Skeletal muscle satellite cell (primary cell): ENCODE results near the gene HENMT1.

Experiments used
- H3K27me3 ChIP-seq: 2 replicates; pipeline ENCODE4 v1.7.0; 2013; ENCODE audit warnings: low read length; ENCODE audit not compliant: control insufficient read depth, insufficient read depth
- H3K36me3 ChIP-seq: 2 replicates; pipeline ENCODE4 v1.7.0; 2013; ENCODE audit warnings: mild to moderate bottlenecking, control low read depth, low read length; ENCODE audit not compliant: insufficient read depth
- H3K4me1 ChIP-seq: 2 replicates; pipeline ENCODE4 v1.7.0; 2013; ENCODE audit warnings: low read length; ENCODE audit not compliant: control insufficient read depth, insufficient read depth
- H3K4me2 ChIP-seq: 2 replicates; pipeline ENCODE4 v1.7.0; 2013; ENCODE audit warnings: mild to moderate bottlenecking, low read length
- H3K4me3 ChIP-seq: 2 replicates; pipeline ENCODE4 v1.7.0; 2013; ENCODE audit warnings: low read length
- H3K9ac ChIP-seq: 2 replicates; pipeline ENCODE4 v1.7.0; 2013; ENCODE audit warnings: mild to moderate bottlenecking, low read depth, low read length, moderate library complexity
- H3K9me3 ChIP-seq: replicated peaks from 2 replicates; pipeline ENCODE4 v1.7.0; 2013; ENCODE audit warnings: mild to moderate bottlenecking, control low read depth, low read length

HENMT1 gene

GRCh38 chr1:108617008-108617723 is 43.7 kb downstream of the HENMT1 start:
- Histone ChIP-seq H3K9ac (no peak overlapping the region), H3K9me3 (no peaks in the 10 kb centered on the region), H3K4me3 (no peak overlapping the region), H3K36me3 (no peaks in the 10 kb centered on the region), H3K4me1 (no peaks in the 10 kb centered on the region), H3K4me2 (no peak overlapping the region), H3K27me3 (no peaks in the 10 kb centered on the region)

- Histone ChIP-seq H3K9ac (no peak overlapping the region), H3K27me3 (no peaks in the 10 kb centered on the region)
Measured at GRCh38 chr1:108615544-108615943, 45.3 kb downstream of the HENMT1 start.

DNA sequence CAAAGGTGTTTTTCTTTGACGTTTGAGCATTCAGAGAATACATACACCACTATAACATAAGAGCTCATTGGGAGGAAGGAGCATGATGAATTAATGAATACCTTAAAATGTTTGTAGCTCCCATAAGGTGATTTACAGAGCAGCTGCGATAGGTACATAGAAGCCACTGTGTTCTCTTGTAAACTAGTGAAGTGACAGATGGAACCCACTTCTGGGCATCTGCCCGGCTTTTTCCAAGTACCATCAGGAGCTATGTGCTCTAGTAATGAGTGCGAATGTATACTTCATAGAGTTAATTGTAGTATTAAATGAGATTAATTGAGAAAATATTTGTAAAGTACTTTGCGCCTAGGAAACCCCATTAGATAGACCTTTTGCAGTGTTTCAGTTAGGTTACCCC is 48.4 kb downstream of the HENMT1 start:
- no peaks in the 10 kb centered on the region for H3K9me3 ChIP-seq
- no peak overlapping the region for H3K4me3 ChIP-seq
- H3K9ac ChIP-seq = no peak overlapping the region
- H3K4me1 ChIP-seq = no peaks in the 10 kb centered on the region
- no peaks in the 10 kb centered on the region for H3K27me3 ChIP-seq
- no peaks in the 10 kb centered on the region for H3K36me3 ChIP-seq
- H3K4me2 ChIP-seq = no peak overlapping the region

More at GRCh38 chr1:108615544-108615943, 45.3 kb downstream of the HENMT1 start:
- Histone ChIP-seq H3K9me3 (no peaks in the 10 kb centered on the region), H3K4me3 (no peak overlapping the region), H3K36me3 (no peaks in the 10 kb centered on the region), H3K4me1 (no peaks in the 10 kb centered on the region), H3K4me2 (no peak overlapping the region)

GRCh38 chr1:108611984-108612383 is 48.9 kb downstream of the HENMT1 start:
- Histone ChIP-seq H3K9me3 (no peaks in the 10 kb centered on the region), H3K4me3 (no peak overlapping the region)

GRCh38 chr1:108610073-108610472 is 50.8 kb downstream of the HENMT1 start:
- no peaks in the 10 kb centered on the region for H3K9me3 ChIP-seq
- no peak overlapping the region for H3K9ac ChIP-seq
- H3K4me3 ChIP-seq = no peak overlapping the region
- H3K4me2 ChIP-seq = no peak overlapping the region
- no peaks in the 10 kb centered on the region for H3K4me1 ChIP-seq
- no peaks in the 10 kb centered on the region for H3K27me3 ChIP-seq
- H3K36me3 ChIP-seq = no peaks in the 10 kb centered on the region

More at GRCh38 chr1:108611984-108612383, 48.9 kb downstream of the HENMT1 start:
- Histone ChIP-seq H3K36me3 (no peaks in the 10 kb centered on the region), H3K4me1 (no peaks in the 10 kb centered on the region), H3K27me3 (no peaks in the 10 kb centered on the region), H3K4me2 (no peak overlapping the region), H3K9ac (no peak overlapping the region)

DNA sequence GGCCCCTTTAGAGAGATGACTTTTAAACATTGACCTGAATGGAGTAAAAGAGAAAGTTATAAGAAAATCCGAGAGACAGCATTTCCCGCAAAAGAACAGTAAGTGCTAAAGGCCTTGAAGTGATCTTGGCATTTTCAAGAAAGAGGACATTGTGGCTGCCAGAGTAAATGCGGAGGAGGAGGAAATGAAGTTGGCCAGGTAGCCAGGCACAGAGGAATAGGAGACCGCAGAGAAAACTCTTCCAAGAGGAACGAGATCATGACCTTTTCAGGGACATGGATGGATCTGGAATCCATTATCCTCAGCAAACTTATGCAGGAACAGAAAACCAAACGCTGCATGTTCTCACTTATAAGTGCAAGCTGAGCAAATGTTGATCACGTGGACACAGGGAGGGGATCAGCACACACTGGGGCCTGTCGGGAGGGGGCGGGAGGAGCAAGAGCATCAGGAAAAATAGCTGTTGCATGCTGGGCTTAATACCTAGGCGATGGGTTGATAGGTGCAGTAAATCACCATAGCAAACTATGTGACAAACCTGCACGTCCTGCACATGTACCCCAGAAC is 51.3 kb downstream of the HENMT1 start:
- no peaks in the 10 kb centered on the region for H3K9me3 ChIP-seq
- H3K4me2 ChIP-seq = no peak overlapping the region
- H3K9ac ChIP-seq = no peak overlapping the region
- H3K4me1 ChIP-seq = no peaks in the 10 kb centered on the region
- no peaks in the 10 kb centered on the region for H3K36me3 ChIP-seq
- H3K4me3 ChIP-seq = no peak overlapping the region
- H3K27me3 ChIP-seq = no peaks in the 10 kb centered on the region

DNA sequence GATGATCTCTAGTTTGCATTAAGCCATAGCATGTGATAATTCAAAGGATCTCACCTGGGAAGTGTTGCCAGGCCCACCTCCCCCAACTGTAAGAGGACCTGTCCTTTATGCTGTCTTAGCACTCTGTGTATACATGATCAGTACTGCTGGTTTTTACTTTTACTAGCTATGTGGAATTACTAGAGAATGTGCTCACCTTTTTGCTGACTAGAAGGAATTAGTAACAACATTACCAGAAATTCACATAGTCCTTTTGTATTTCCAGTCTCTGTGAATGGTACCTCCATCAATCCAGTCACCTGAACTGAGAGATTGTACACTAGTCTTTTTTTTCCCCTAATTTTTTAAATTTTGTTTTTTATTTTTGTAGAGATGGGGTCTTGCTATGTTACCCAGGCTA is 54.4 kb downstream of the HENMT1 start:
- no peak overlapping the region for H3K4me3 ChIP-seq
- H3K4me2 ChIP-seq = no peak overlapping the region
- H3K9me3 ChIP-seq = no peaks in the 10 kb centered on the region
- no peak overlapping the region for H3K9ac ChIP-seq
- no peaks in the 10 kb centered on the region for H3K36me3 ChIP-seq
- H3K4me1 ChIP-seq = no peaks in the 10 kb centered on the region
- H3K27me3 ChIP-seq = no peaks in the 10 kb centered on the region

DNA sequence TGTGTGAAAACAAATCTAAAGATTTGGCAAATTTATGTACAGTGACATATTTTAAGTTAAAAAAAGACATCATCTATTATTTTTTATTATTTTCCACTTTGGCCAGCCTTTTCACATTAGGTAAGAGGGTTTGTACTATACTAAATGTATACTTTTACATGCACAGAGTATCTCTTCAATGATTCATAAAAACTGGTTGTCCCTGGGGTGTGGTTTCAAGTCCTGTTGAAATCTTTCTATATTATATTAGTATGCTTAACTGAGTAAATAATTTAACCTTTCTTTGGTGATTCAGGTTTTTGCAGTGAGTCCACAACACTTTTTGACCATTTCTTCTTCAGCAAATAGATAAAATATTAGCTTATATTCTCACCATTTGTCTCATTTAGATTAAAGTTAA is 55.3 kb downstream of the HENMT1 start:
- no peaks in the 10 kb centered on the region for H3K4me1 ChIP-seq
- no peaks in the 10 kb centered on the region for H3K9me3 ChIP-seq
- no peaks in the 10 kb centered on the region for H3K27me3 ChIP-seq
- H3K36me3 ChIP-seq = no peaks in the 10 kb centered on the region
- no peak overlapping the region for H3K9ac ChIP-seq
- no peak overlapping the region for H3K4me3 ChIP-seq
- H3K4me2 ChIP-seq = no peak overlapping the region

DNA sequence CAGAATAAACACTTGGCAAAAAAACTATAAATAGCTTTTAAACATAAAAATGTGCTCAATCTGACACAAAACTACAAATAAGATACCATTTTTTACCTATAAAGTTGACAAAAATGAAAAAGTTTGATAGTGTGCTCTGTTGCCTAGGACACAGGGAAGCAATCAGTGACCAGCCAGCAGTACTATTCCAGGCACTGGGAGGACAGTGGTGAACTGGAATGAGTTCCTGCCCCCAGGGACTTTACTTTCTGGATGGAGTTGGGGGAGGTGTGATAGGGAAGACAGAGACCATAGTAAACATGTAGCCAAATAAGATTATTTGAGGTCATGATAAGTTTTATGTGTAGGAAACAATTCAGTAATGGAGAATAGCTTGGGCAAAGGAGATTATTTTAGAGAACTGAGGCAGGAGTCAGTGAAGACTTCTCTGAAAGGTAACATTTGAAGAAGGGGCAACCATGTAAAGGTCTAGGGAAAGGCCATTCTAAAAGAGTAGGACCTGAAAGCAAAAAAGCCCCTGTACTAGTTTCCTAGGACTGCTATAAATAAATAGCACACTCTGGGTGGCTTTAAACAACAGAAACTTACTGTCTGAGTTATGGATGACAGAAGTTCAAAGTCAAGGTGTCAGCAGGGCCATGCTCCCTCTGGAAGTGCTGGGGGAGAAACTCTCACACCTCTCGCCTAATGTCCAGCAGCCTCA is 59.0 kb downstream of the HENMT1 start:
- no peak overlapping the region for H3K4me3 ChIP-seq
- H3K9ac ChIP-seq = no peak overlapping the region
- no peaks in the 10 kb centered on the region for H3K9me3 ChIP-seq
- H3K27me3 ChIP-seq = no peaks in the 10 kb centered on the region
- H3K36me3 ChIP-seq = no peaks in the 10 kb centered on the region
- H3K4me1 ChIP-seq = no peaks in the 10 kb centered on the region
- H3K4me2 ChIP-seq = no peak overlapping the region

DNA sequence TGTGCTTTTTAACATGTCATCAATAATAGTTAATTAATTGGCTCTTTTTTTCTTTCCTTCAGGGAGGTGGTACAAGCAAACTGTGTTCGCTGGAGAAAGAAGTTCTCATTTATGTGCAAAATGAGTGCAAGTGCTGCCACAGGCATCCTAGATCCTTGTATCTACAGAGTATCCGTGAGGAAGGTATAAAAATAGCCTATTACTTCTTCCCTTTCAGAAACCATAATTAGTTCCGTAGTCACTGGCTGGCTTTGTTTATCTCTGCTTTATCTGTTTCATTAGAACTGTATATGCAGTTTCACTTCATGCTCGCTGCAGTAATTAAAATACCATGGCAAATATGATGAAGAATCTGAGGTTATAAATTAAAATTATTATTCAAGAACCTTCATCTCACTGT is 60.4 kb downstream of the HENMT1 start:
- Histone ChIP-seq H3K36me3 (no peaks in the 10 kb centered on the region), H3K9ac (no peak overlapping the region), H3K4me3 (no peak overlapping the region), H3K4me2 (no peak overlapping the region), H3K27me3 (no peaks in the 10 kb centered on the region), H3K9me3 (no peaks in the 10 kb centered on the region), H3K4me1 (no peaks in the 10 kb centered on the region)

DNA sequence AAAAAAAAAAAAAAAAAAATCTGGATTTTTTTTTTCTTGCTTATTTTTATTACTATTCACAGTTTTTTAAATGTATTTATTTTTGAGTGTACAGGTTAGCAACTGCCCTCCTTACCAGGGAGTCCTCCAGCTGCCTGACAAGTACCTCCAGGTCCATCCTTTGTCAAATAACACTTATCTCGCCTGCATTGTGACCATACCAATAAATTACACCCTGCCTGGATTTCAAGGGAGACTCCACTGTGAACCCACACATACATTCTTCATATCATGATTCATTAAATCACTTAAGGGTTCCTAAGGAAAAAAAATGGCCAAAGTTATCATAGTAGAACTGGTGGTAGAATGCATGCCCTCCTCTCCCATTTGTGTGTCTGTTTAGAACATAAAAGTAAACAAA is 62.6 kb downstream of the HENMT1 start:
- Histone ChIP-seq H3K4me3 (no peak overlapping the region), H3K9ac (no peak overlapping the region), H3K27me3 (no peaks in the 10 kb centered on the region), H3K9me3 (no peaks in the 10 kb centered on the region), H3K36me3 (no peaks in the 10 kb centered on the region), H3K4me2 (no peak overlapping the region), H3K4me1 (no peaks in the 10 kb centered on the region)
